Measurements from ENCODE around the gene CEPT1. TPM values are rescaled to one million over a fixed set of nuclear protein-coding genes. Genes with fewer than 3 reads are reported as not detected.

The CEPT1 gene
- total and polyA plus RNA-seq, 10 of the 15 experiments (the other 5 are each of a cell fraction or from before 2014, with no cell fraction given): 29.4 to 77.9 (median 54.8) TPM

DNA sequence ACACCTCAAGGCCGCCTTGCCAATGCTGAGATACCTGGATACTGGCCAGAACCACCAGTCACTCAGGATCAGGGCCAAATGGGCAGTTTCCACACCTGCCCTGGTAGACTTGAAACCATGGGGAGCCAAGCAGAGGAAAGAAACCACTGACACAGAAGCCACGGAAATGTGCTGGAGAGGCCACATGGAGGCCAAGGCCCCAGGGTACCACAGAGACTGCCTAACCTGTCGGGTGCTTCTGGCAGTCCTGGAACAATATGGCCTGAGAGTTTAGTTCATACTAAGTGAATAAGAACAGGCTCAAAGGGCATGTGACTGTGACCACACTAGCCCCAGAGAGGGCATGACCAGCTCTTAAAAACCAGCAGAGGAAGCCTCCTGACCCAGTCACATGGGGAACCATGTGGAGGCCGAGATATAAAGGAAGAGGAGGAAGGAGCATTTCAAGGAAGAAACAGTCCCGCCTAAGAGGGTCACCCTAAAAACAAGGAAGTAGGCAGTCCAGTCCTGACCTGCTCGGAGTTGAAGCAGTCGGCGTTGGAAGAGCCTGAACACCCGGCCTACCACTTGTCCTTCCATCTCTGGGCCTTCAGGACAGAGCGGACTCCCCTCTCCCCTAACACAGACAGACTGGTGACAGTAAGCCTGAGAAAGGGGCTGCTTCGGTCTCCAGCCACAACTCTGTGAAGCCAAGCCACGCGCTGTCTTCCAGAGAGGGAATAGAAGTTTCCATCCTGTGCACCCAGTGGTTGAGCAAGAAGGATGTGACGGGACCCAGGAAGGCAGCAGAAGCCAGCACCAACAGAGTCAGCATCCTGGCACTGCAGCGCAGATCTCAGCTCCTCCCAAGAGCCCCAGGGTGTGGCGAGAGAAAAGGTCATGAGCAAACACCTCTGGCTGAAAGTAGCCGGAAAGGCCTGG, 60.1 kb downstream of the CEPT1 start, which contains the start of gene DENND2D (continued):
- TF ChIP-seq RAD21 (IDR thresholded peaks at IDR 0.05; ENCODE audit: insufficient read depth, low read depth, low read length): peak; percentile 13; the same call in 1 of the 2 replicates
- peak; percentile 49; the same call in 1 of the 2 replicates for TF ChIP-seq DPF2 (IDR thresholded peaks at IDR 0.05)
- no peak for TF ChIP-seq CBX5 (IDR thresholded peaks at IDR 0.05; ENCODE audit: low read depth)
- peak; percentile 73; the same call in 1 of the 2 replicates for TF ChIP-seq RELB (IDR thresholded peaks at IDR 0.05; ENCODE audit: low read depth)
- peak; percentile 99 for TF ChIP-seq MLLT1 (IDR thresholded peaks at IDR 0.05)
- no peak for TF ChIP-seq ZNF274 (IDR thresholded peaks at IDR 0.05; ENCODE audit: insufficient read depth, insufficient read length)
- TF ChIP-seq ZNF217 (IDR thresholded peaks at IDR 0.05): no peak
- TF ChIP-seq CHD2 (IDR thresholded peaks at IDR 0.05; ENCODE audit: borderline replicate concordance, low read depth, low read length): peak; percentile 56; the same call in 1 of the 2 replicates
- peak; percentile 97 for TF ChIP-seq POLR2AphosphoS2 (IDR thresholded peaks at IDR 0.05; ENCODE audit: low read depth, low read length)
- no peak for TF ChIP-seq SREBF1 (IDR thresholded peaks at IDR 0.05; ENCODE audit: low read length)
- peak; percentile 100 for TF ChIP-seq RAD51 (IDR thresholded peaks at IDR 0.05)
- no peak for TF ChIP-seq SRF (IDR thresholded peaks at IDR 0.05; ENCODE audit: low read depth in 2 of 2, low read length in 2 of 2)
- no peak; the same call in 1 of the 2 replicates for TF ChIP-seq RB1 (IDR thresholded peaks at IDR 0.05; ENCODE audit: borderline replicate concordance)
- TF ChIP-seq IRF4 (IDR thresholded peaks at IDR 0.05; ENCODE audit: low read depth, low read length): no peak
- no peak for TF ChIP-seq RBBP5 (conservative IDR thresholded peaks at IDR 0.05)
- no peak for TF ChIP-seq ZNF622 (IDR thresholded peaks at IDR 0.05)
- no peak for TF ChIP-seq STAT1 (conservative IDR thresholded peaks at IDR 0.05)
- TF ChIP-seq, protein P1, sequence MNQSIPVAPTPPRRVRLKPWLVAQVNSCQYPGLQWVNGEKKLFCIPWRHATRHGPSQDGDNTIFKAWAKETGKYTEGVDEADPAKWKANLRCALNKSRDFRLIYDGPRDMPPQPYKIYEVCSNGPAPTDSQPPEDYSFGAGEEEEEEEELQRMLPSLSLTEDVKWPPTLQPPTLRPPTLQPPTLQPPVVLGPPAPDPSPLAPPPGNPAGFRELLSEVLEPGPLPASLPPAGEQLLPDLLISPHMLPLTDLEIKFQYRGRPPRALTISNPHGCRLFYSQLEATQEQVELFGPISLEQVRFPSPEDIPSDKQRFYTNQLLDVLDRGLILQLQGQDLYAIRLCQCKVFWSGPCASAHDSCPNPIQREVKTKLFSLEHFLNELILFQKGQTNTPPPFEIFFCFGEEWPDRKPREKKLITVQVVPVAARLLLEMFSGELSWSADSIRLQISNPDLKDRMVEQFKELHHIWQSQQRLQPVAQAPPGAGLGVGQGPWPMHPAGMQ (IDR thresholded peaks at IDR 0.05; ENCODE audit: borderline replicate concordance): no peak
- TF ChIP-seq BACH1 (IDR thresholded peaks at IDR 0.05; ENCODE audit: borderline replicate concordance): peak; percentile 3; the same call in 1 of the 2 replicates
- 0 out of 3 replicates have a peak, but pooled peaks of 1 of the 2 experiments have one; percentile 11 for TF ChIP-seq EGR1 (IDR thresholded peaks at IDR 0.05; ENCODE audit: borderline replicate concordance in 1 of 2, low read depth in 2 of 2, low read length in 2 of 2)
- TF ChIP-seq, protein P2, sequence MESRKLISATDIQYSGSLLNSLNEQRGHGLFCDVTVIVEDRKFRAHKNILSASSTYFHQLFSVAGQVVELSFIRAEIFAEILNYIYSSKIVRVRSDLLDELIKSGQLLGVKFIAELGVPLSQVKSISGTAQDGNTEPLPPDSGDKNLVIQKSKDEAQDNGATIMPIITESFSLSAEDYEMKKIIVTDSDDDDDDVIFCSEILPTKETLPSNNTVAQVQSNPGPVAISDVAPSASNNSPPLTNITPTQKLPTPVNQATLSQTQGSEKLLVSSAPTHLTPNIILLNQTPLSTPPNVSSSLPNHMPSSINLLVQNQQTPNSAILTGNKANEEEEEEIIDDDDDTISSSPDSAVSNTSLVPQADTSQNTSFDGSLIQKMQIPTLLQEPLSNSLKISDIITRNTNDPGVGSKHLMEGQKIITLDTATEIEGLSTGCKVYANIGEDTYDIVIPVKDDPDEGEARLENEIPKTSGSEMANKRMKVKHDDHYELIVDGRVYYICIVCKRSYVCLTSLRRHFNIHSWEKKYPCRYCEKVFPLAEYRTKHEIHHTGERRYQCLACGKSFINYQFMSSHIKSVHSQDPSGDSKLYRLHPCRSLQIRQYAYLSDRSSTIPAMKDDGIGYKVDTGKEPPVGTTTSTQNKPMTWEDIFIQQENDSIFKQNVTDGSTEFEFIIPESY (IDR thresholded peaks at IDR 0.05): no peak
- TF ChIP-seq LARP7 (IDR thresholded peaks at IDR 0.05): peak; percentile 90; the same call in 1 of the 2 replicates

Measured in GM12878 (cell line).